Caco-2 (cell line): Measurements from ENCODE around the gene TGFBR2. TPM values are rescaled to one million over a fixed set of nuclear protein-coding genes. Genes with fewer than 3 reads are reported as not detected.

Experiments used
- BruUV-seq: library from RNA; stranded (reverse); fragments of 400-500 nt; replicated peaks from 2 replicates; lab custom pipeline; 2021; lab: Mats Ljungman, UMichigan
- CTCF ChIA-PET: fragments of 300-600 bp; sonication (Branson Sonifier 250); formaldehyde crosslinking; loops from one replicate; lab custom pipeline; 2022; ENCODE audit warnings: antibody characterized with exemption; lab: Charles Lee
- POLR2A ChIA-PET: fragments of 300-600 bp; sonication (Branson Sonifier 250); formaldehyde crosslinking; loops from one replicate; lab custom pipeline; 2022; ENCODE audit warnings: antibody characterized with exemption; lab: Charles Lee
- DNase-seq, 2 experiments: peaks; one replicate each; pipeline versions ENCODE4 v3.0.0 to v3.0.0-alpha.2; 2020 to 2022
- H3K27me3 ChIP-seq: replicated peaks from 2 replicates; pipeline ENCODE4 v1.6.0; 2011; ENCODE audit warnings: low read length; ENCODE audit not compliant: control insufficient read depth, insufficient read depth
- H3K36me3 ChIP-seq: 2 replicates; pipeline ENCODE4 v1.5.1; 2011; ENCODE audit warnings: low read length; ENCODE audit not compliant: control insufficient read depth, insufficient read depth
- H3K4me1 ChIP-seq: fragments of 250-450 bp; sonication (Bioruptor Pico); 2 replicates; pipeline ENCODE4 v1.5.1; 2020; ENCODE audit warnings: mild to moderate bottlenecking
- H3K4me3 ChIP-seq: 2 replicates; pipeline ENCODE4 v1.5.1; 2011; ENCODE audit warnings: low read depth, mild to moderate bottlenecking, control low read depth, low read length
- H3K9me3 ChIP-seq: fragments of 250-450 bp; sonication (Bioruptor Pico); 2 replicates; pipeline ENCODE4 v1.5.1; 2020; ENCODE audit warnings: mild to moderate bottlenecking, moderate library complexity
- H3K27ac Mint-ChIP-seq: one replicate; pipeline ENCODE4 v1.8.0; 2022; ENCODE audit warnings: mixed read lengths; ENCODE audit not compliant: unreplicated experiment
- H3K27me3 Mint-ChIP-seq: one replicate; pipeline ENCODE4 v1.8.0; 2022; ENCODE audit warnings: mixed read lengths; ENCODE audit not compliant: insufficient read depth, unreplicated experiment
- H3K36me3 Mint-ChIP-seq: one replicate; pipeline ENCODE4 v1.8.0; 2022; ENCODE audit warnings: mild to moderate bottlenecking, mixed read lengths; ENCODE audit not compliant: insufficient read depth, unreplicated experiment
- H3K4me1 Mint-ChIP-seq: one replicate; pipeline ENCODE4 v1.8.0; 2022; ENCODE audit warnings: low read depth, mixed read lengths; ENCODE audit not compliant: unreplicated experiment
- H3K4me3 Mint-ChIP-seq: one replicate; pipeline ENCODE4 v1.8.0; 2022; ENCODE audit warnings: mild to moderate bottlenecking, moderate library complexity, mixed read lengths; ENCODE audit not compliant: unreplicated experiment
- H3K9me3 Mint-ChIP-seq: one replicate; pipeline ENCODE4 v1.8.0; 2022; ENCODE audit warnings: mixed read lengths; ENCODE audit not compliant: unreplicated experiment
- CTCF ChIP-seq, 2 experiments: fragments of 200-600 bp in 1 of 2; IDR thresholded peaks; 1 replicate in 1 of 2; 2 replicates in 1 of 2; pipeline versions ENCODE4 v1.5.1 to v1.8.0; 2011 to 2022; ENCODE audit warnings: antibody characterized with exemption in 1 of 2, control low read depth in 1 of 2, inconsistent platforms in 1 of 2, low read depth in 1 of 2, low read length in 1 of 2, mild to moderate bottlenecking in 1 of 2, moderate library complexity in 1 of 2; ENCODE audit not compliant: insufficient read depth in 1 of 2, severe bottlenecking in 1 of 2, unreplicated experiment in 1 of 2
- intact Hi-C: fragments of 100-400 bp; cut with micrococcal nuclease; formaldehyde crosslinking; loops from one replicate; pipeline ENCODE4 v1.10.0; 2022; ENCODE audit not compliant: unreplicated experiment
- total RNA-seq: library from RNA; stranded (reverse); gene quantifications from 2 replicates; pipeline ENCODE4 v1.2.3, GENCODE V29; 2022

The TGFBR2 gene
- total RNA-seq, 1 experiment from 2014 or later: 40.5 TPM

GRCh38 chr3:30682434-30683155 lies 76.2 kb downstream of the TGFBR2 start:
- Histone ChIP-seq H3K4me1 (peaks cover 7% of the 10 kb centered on the region; the same call in 1 of the 2 replicates), H3K27me3 (no peaks in the 10 kb centered on the region), H3K4me3 (no peak overlapping the region), H3K9me3 (no peaks in the 10 kb centered on the region), H3K36me3 (peaks cover 3% of the 10 kb centered on the region)
- H3K36me3 Mint-ChIP-seq: peaks cover 84% of the 10 kb centered on the region
- H3K27ac Mint-ChIP-seq: no peak overlapping the region
- DNase-seq: no peak
- H3K4me1 Mint-ChIP-seq: peaks cover 19% of the 10 kb centered on the region
- no peak overlapping the region for H3K4me3 Mint-ChIP-seq
- BruUV-seq: no TSS peak
- H3K9me3 Mint-ChIP-seq: no peaks in the 10 kb centered on the region
- no peak for TF ChIP-seq CTCF (IDR thresholded peaks at IDR 0.05; ENCODE audit: insufficient read depth in 1 of 2, low read depth in 1 of 2, low read length in 1 of 2, severe bottlenecking in 1 of 2, unreplicated experiment in 1 of 2)
- ChIA-PET POLR2A (no interaction called here), CTCF (no interaction called here)
- H3K27me3 Mint-ChIP-seq: no peaks in the 10 kb centered on the region
- intact Hi-C loops: no loop called here

DNA sequence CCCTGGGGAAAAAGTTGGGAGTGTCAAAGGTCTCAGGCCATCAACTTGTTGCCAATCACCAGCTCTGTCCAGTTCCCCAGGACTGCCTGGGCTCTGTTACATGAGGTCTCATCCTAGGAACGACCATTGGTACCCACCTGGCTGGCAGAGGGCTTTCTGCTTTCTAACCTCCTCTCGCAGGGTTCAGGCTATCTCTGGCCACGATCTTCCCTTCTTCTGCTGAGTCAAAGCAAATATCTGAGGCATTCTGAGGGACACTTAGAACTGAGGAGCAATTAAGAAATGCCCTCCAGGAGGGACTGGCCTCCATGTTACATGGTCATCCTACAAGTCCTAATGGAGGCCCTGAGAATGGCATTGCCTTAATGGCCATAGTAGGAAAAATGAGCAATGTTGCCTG lies 77.4 kb downstream of the TGFBR2 start:
- H3K4me1 ChIP-seq: peaks cover 16% of the 10 kb centered on the region
- H3K27me3 Mint-ChIP-seq: no peaks in the 10 kb centered on the region
- intact Hi-C loops: no loop called here

DNA sequence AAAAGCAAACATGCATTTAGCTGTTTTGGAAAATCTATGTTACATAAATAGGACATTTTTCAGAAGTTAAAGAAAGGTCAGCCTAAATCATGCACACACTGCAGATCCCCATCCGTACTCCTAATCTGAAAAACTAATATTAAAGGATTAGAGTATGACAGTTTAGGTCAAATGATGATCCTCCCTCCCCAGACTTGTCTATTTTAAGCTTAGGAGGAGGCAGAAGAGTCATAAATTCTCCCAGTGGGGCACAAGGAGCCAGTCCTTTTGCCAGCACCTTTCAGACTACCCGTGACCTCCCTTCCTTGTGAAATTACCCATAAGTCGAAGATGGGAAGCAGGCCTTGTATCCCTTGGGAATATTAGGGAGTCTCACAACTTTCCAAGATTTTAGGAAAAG lies 78.0 kb downstream of the TGFBR2 start:
- no peak for DNase-seq
- Mint-ChIP-seq H3K27ac (no peak overlapping the region), H3K9me3 (no peaks in the 10 kb centered on the region), H3K4me1 (peaks cover 35% of the 10 kb centered on the region), H3K36me3 (peaks cover 83% of the 10 kb centered on the region), H3K27me3 (no peaks in the 10 kb centered on the region), H3K4me3 (no peak overlapping the region)
- ChIA-PET POLR2A (no interaction called here), CTCF (no interaction called here)
- TF ChIP-seq CTCF (IDR thresholded peaks at IDR 0.05; ENCODE audit: insufficient read depth in 1 of 2, low read depth in 1 of 2, low read length in 1 of 2, severe bottlenecking in 1 of 2, unreplicated experiment in 1 of 2): no peak
- Histone ChIP-seq H3K4me1 (peaks cover 22% of the 10 kb centered on the region), H3K9me3 (no peaks in the 10 kb centered on the region), H3K36me3 (peaks cover 1% of the 10 kb centered on the region), H3K4me3 (no peak overlapping the region), H3K27me3 (no peaks in the 10 kb centered on the region)
- intact Hi-C loops: no loop called here
- BruUV-seq: no TSS peak

More for the DNA sequence above, 77.4 kb downstream of the TGFBR2 start:
- H3K9me3 Mint-ChIP-seq: no peaks in the 10 kb centered on the region
- POLR2A ChIA-PET: no interaction called here
- no peak for DNase-seq
- H3K27ac Mint-ChIP-seq: no peak overlapping the region
- CTCF ChIA-PET: no interaction called here
- H3K36me3 Mint-ChIP-seq: peaks cover 83% of the 10 kb centered on the region
- Histone ChIP-seq H3K9me3 (no peaks in the 10 kb centered on the region), H3K27me3 (no peaks in the 10 kb centered on the region), H3K4me3 (no peak overlapping the region), H3K36me3 (peaks cover 3% of the 10 kb centered on the region)
- H3K4me1 Mint-ChIP-seq: peaks cover 29% of the 10 kb centered on the region
- BruUV-seq: no TSS peak
- no peak for TF ChIP-seq CTCF (IDR thresholded peaks at IDR 0.05; ENCODE audit: insufficient read depth in 1 of 2, low read depth in 1 of 2, low read length in 1 of 2, severe bottlenecking in 1 of 2, unreplicated experiment in 1 of 2)
- no peak overlapping the region for H3K4me3 Mint-ChIP-seq
